GM12878 (cell line): ENCODE results near the gene TSPEAR. TPM values are rescaled to one million over a fixed set of nuclear protein-coding genes. Genes with fewer than 3 reads are reported as not detected.

Source experiments
- ATAC-seq: fragments of 200-7000 bp; cut with Tn5 transposase; 3 replicates; pipeline ENCODE4 v1.9.1; 2020; ENCODE audit warnings: mild to moderate bottlenecking, moderate library complexity
- BruUV-seq: library from RNA; stranded (reverse); fragments of 400-500 nt; replicated peaks from 2 replicates; lab custom pipeline; 2021; lab: Mats Ljungman, UMichigan
- CTCF ChIA-PET: fragments of 300-600 bp; sonication (Branson Sonifier 250); formaldehyde crosslinking; extraction: SDS; loops from one replicate; lab custom pipeline; 2021; ENCODE audit warnings: inconsistent platforms; lab: Yijun Ruan, JAX
- POLR2A ChIA-PET: fragments of 350-600 bp; formaldehyde crosslinking; extraction: SDS; loops from one replicate; lab custom pipeline; 2021; ENCODE audit warnings: inconsistent platforms; lab: Charles Lee
- RAD21 ChIA-PET: fragments of 300-600 bp; sonication (Branson Sonifier 250); formaldehyde crosslinking; loops from one replicate; lab custom pipeline; 2023; ENCODE audit warnings: antibody characterized with exemption; ENCODE audit not compliant: unreplicated experiment; lab: Charles Lee
- SMC1A ChIA-PET: fragments of 300-600 bp; sonication (Branson Sonifier 250); formaldehyde crosslinking; loops from one replicate; lab custom pipeline; 2023; ENCODE audit not compliant: unreplicated experiment, uncharacterized antibody; lab: Charles Lee
- DNase-seq: peaks from one replicate; pipeline ENCODE4 v3.0.0-alpha.2; 2011; ENCODE audit warnings: low read depth, low spot score
- FAIRE-seq: peaks from 3 replicates; lab custom pipeline; 2011; peaks lifted over from hg19 to GRCh38; lab: Jason Lieb, UNC
- H2AFZ ChIP-seq: 2 replicates; pipeline ENCODE4 v1.6.0; 2011; ENCODE audit warnings: low read depth, low read length, control low read depth; ENCODE audit not compliant: control insufficient read depth
- H3K27ac ChIP-seq: 2 replicates; pipeline ENCODE4 v1.5.1; 2011; ENCODE audit warnings: control low read depth; ENCODE audit not compliant: control insufficient read depth, insufficient read depth
- H3K27me3 ChIP-seq, 2 experiments: replicated peaks in 1 of 2; 2 replicates each; pipeline versions ENCODE4 v1.6.0 to v1.6.1; 2011; ENCODE audit warnings: low read length in 1 of 2; ENCODE audit not compliant: control insufficient read depth in 2 of 2, insufficient read depth in 2 of 2
- H3K36me3 ChIP-seq, 2 experiments: 2 replicates each; pipeline ENCODE4 v1.5.1; 2011; ENCODE audit warnings: low read length in 1 of 2; ENCODE audit not compliant: control insufficient read depth in 2 of 2, insufficient read depth in 2 of 2
- H3K4me1 ChIP-seq: 2 replicates; pipeline ENCODE4 v1.6.1; 2011; ENCODE audit warnings: mild to moderate bottlenecking, low read length, moderate library complexity, mixed read lengths; ENCODE audit not compliant: control insufficient read depth, insufficient read depth
- H3K4me2 ChIP-seq: 2 replicates; pipeline ENCODE4 v1.6.0; 2011; ENCODE audit warnings: control low read depth; ENCODE audit not compliant: control insufficient read depth, insufficient read depth
- H3K4me3 ChIP-seq: fragments of 200-600 bp; sonication (generic); 2 replicates; pipeline ENCODE4 v1.5.1; 2016
- H3K79me2 ChIP-seq: 2 replicates; pipeline ENCODE4 v1.6.0; 2011; ENCODE audit warnings: low read length; ENCODE audit not compliant: control insufficient read depth, insufficient read depth
- H3K9ac ChIP-seq: 2 replicates; pipeline ENCODE4 v1.8.0; 2011; ENCODE audit warnings: low read length, control low read depth, mixed read lengths; ENCODE audit not compliant: control insufficient read depth, insufficient read depth
- H3K9me3 ChIP-seq: replicated peaks from 3 replicates; pipeline ENCODE4 v1.5.1; 2011; ENCODE audit warnings: mild to moderate bottlenecking, low read length; ENCODE audit not compliant: control insufficient read depth, insufficient read depth
- H4K20me1 ChIP-seq: 2 replicates; pipeline ENCODE4 v1.6.0; 2011; ENCODE audit not compliant: control insufficient read depth, insufficient read depth
- CBX5 ChIP-seq: sonication (generic); IDR thresholded peaks from 2 replicates; pipeline ENCODE4 v1.6.1; 2016; ENCODE audit warnings: low read depth, moderate library complexity, mild to moderate bottlenecking, inconsistent platforms
- CHD4 ChIP-seq: fragments of 200-600 bp; sonication (generic); IDR thresholded peaks from 2 replicates; pipeline ENCODE4 v1.6.1; 2016; ENCODE audit warnings: mild to moderate bottlenecking
- EP300 ChIP-seq, 2 experiments: fragments of 150-350 bp in 1 of 2; IDR thresholded peaks; 2 replicates each; pipeline ENCODE4 v1.6.1; 2011 to 2012; ENCODE audit warnings: low read depth in 2 of 2, low read length in 2 of 2, borderline replicate concordance in 1 of 2, improper control_type of control experiment in 1 of 2, inconsistent platforms in 1 of 2; ENCODE audit not compliant: control insufficient read depth in 1 of 2
- RBBP5 ChIP-seq: fragments of 200-600 bp; sonication (generic); conservative IDR thresholded peaks from 2 replicates; pipeline ENCODE4 v1.6.1; 2016
- RELA ChIP-seq: fragments of 450-650 bp; IDR thresholded peaks from 2 replicates; pipeline ENCODE4 v1.8.0; 2014; ENCODE audit warnings: borderline replicate concordance; ENCODE audit not compliant: partially characterized antibody
- SMC3 ChIP-seq: IDR thresholded peaks from 2 replicates; pipeline ENCODE4 v1.6.1; 2011; ENCODE audit warnings: low read length, improper control_type of control experiment, borderline replicate concordance
- SPI1 ChIP-seq: IDR thresholded peaks from 2 replicates; pipeline ENCODE4 v1.6.1; 2011; ENCODE audit warnings: low read depth, mild to moderate bottlenecking, low read length, moderate library complexity, borderline replicate concordance; ENCODE audit not compliant: insufficient read depth
- SUZ12 ChIP-seq: fragments of 200-600 bp; sonication (generic); IDR thresholded peaks from one replicate; pipeline ENCODE4 v1.6.1; 2018; ENCODE audit warnings: antibody characterized with exemption, mild to moderate bottlenecking; ENCODE audit not compliant: unreplicated experiment
- TCF3 ChIP-seq: IDR thresholded peaks from 2 replicates; pipeline ENCODE4 v1.6.1; 2012; ENCODE audit warnings: low read depth, mild to moderate bottlenecking, low read length, borderline replicate concordance; ENCODE audit not compliant: insufficient read depth
- WGBS: methylation state at CpG from one replicate; pipeline ENCODE4 v1.1.6; 2016; ENCODE audit warnings: low lambda C conversion rate; ENCODE audit not compliant: insufficient replicate concordance, insufficient coverage; ENCODE audit errors: missing lambda C conversion rate; 5-methylcytosine and 5-hydroxymethylcytosine counted together
- in situ Hi-C: fragments of 300-500 bp; cut with MboI; formaldehyde crosslinking; loops from 9 replicates; pipeline ENCODE4 v1.14.3; 2018; ENCODE audit warnings: mixed read lengths
- intact Hi-C: fragments of 100-400 bp; cut with micrococcal nuclease; formaldehyde crosslinking; loops from one replicate; pipeline ENCODE4 v1.14.2; 2022; ENCODE audit not compliant: unreplicated experiment
- polyA plus RNA-seq, 11 experiments: library from polyadenylated mRNA; depleted of rRNA in 4 of 11; unstranded in 6 of 11; stranded (reverse) in 5 of 11; fragments of >200 nt; fragmentation: Nextera tagmentation in 4 of 11; fragmentation: Illumina TruSeq in 1 of 11; extraction: Ambion mirVana in 4 of 11; extraction: Trizol in 1 of 11; gene quantifications; 1 replicate in 1 of 11; 2 replicates in 10 of 11; pipeline versions ENCODE4 v1.2.1 to v1.2.3, GENCODE V29; 2011 to 2016; ENCODE audit warnings: inconsistent platforms in 2 of 11, missing spikeins in 2 of 11, low read depth in 1 of 11
- total RNA-seq, 4 experiments: library from RNA; depleted of rRNA in 3 of 4; stranded (reverse); fragments of >200 nt in 3 of 4; fragmentation: Illumina TruSeq in 1 of 4; extraction: Trizol in 1 of 4; gene quantifications; 2 replicates each; pipeline versions ENCODE4 v1.2.1 to v1.2.3, GENCODE V29; 2013 to 2021
- TF ChIP-seq, protein P1 (sequence below): IDR thresholded peaks from 2 replicates; pipeline ENCODE4 v1.6.1; 2011; ENCODE audit warnings: low read depth, low read length, improper control_type of control experiment, borderline replicate concordance
- TF ChIP-seq, protein P2 (sequence below): IDR thresholded peaks from 2 replicates; pipeline ENCODE4 v1.6.1; 2012; ENCODE audit warnings: mild to moderate bottlenecking, low read depth, low read length

Gene TSPEAR
- total and polyA plus RNA-seq, 10 of the 15 experiments (the other 5 are each of a cell fraction or from before 2014, with no cell fraction given) = not detected

DNA sequence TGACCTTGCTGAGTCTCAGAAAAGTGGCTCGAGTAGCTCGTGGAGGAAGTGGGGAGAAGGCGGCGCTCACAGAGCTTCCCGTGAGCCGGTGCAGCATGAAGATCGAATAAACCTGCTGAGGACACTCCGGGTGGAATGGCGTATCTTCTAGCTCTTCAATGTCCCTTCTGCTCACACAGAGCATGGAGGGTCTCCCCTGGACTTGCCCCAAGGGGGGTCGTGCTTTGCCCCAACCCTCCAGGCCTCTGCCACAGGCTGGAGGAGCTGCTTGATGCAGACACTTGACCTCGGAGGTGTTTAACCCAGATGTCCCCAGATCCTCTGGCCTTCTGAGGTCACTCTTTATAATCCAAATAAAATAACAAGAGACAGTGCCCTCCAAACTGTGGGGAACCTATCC, 16.6 kb downstream of the TSPEAR start (continued):
- TF ChIP-seq SUZ12 = no peak
- no peak for TF ChIP-seq CHD4
- TF ChIP-seq RELA = no peak

DNA sequence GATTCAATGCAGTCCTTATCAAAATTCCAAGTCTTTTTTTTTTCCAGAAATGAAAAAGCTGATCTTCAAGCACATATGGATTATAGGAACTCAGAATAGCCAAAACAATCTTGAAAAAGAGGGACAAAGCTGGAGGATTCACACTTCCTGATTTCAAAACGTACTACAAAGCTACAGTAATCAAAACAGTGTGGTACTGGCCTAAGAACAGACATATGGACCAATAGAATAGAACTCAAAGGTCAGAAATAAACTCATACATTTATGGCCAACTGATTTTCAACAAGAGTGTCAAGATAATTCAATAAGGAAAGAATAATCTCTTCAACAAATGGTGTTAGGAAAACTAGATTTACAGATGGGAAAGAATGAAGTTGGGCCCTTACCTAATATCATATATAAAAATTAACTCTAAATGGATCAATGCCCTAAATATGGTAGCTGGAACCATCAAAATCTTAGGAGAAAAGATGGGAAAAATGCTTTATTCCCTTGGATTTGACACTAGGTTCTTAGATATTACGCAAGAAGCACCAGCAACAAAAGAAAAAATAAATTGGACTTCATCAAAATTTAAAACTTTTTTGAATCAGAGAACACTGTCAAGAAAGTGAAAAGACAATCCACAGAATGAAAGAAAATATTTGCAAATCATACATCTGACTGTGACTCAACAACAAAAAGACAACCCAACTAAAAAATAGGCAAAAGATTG, 18.4 kb downstream of the TSPEAR start:
- no peak for DNase-seq

DNA sequence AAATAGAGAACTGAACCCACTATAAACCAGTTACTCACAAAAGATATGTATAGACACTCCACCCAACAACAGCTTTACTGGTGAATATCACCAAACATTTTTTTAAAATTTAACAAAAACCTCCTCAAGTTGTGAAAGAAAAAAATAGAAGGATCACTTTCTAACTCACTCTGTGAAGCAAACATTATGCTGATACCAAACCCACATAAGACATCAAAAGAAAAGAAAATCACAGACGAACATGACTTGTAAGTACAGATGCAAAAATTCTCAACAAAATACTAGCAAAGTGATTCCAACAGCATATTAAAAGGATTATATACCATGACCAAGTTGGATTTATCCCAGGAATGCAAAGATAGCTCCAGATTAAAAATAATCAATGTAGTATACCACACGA, 19.7 kb downstream of the TSPEAR start:
- BruUV-seq = no TSS peak
- H3K4me1 ChIP-seq = no peaks in the 10 kb centered on the region; the same call in 1 of the 2 replicates
- DNase-seq (no peak), FAIRE-seq (no peak), ATAC-seq (no peak)
- no peaks in the 10 kb centered on the region for H3K27me3 ChIP-seq
- POLR2A ChIA-PET = no interaction called here
- no peaks in the 10 kb centered on the region for H3K79me2 ChIP-seq
- H3K4me3 ChIP-seq = no peak overlapping the region
- 3% methylated on average over 2 of the region's 2 CpGs for WGBS
- H3K36me3 ChIP-seq = no peaks in the 10 kb centered on the region
- no peaks in the 10 kb centered on the region for H4K20me1 ChIP-seq
- RAD21 ChIA-PET = no interaction called here
- in situ Hi-C loops (no loop called here), intact Hi-C loops (no loop called here)
- H3K9me3 ChIP-seq = peaks cover 1% of the 10 kb centered on the region; the same call in 2 of the 3 replicates
- CTCF ChIA-PET = interaction anchor here (2.1 kb wide), 1 partner anchor 51 kb away, joined by 6 read pairs; no protein-coding TSS in a partner anchor
- SMC1A ChIA-PET = no interaction called here
- no peak overlapping the region for H3K9ac ChIP-seq
- no peak overlapping the region for H3K4me2 ChIP-seq
- H2AFZ ChIP-seq = no peak overlapping the region
- no peak overlapping the region for H3K27ac ChIP-seq
- TF ChIP-seq TCF3 (no peak), EP300 (IDR thresholded peaks at IDR 0.05; ENCODE audit: borderline replicate concordance in 1 of 2, control insufficient read depth in 1 of 2, low read depth in 2 of 2, low read length in 2 of 2) (no peak), CBX5 (no peak), RBBP5 (no peak)
- TF ChIP-seq, protein P1, sequence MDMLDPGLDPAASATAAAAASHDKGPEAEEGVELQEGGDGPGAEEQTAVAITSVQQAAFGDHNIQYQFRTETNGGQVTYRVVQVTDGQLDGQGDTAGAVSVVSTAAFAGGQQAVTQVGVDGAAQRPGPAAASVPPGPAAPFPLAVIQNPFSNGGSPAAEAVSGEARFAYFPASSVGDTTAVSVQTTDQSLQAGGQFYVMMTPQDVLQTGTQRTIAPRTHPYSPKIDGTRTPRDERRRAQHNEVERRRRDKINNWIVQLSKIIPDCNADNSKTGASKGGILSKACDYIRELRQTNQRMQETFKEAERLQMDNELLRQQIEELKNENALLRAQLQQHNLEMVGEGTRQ = no peak
- TF ChIP-seq, protein P2, sequence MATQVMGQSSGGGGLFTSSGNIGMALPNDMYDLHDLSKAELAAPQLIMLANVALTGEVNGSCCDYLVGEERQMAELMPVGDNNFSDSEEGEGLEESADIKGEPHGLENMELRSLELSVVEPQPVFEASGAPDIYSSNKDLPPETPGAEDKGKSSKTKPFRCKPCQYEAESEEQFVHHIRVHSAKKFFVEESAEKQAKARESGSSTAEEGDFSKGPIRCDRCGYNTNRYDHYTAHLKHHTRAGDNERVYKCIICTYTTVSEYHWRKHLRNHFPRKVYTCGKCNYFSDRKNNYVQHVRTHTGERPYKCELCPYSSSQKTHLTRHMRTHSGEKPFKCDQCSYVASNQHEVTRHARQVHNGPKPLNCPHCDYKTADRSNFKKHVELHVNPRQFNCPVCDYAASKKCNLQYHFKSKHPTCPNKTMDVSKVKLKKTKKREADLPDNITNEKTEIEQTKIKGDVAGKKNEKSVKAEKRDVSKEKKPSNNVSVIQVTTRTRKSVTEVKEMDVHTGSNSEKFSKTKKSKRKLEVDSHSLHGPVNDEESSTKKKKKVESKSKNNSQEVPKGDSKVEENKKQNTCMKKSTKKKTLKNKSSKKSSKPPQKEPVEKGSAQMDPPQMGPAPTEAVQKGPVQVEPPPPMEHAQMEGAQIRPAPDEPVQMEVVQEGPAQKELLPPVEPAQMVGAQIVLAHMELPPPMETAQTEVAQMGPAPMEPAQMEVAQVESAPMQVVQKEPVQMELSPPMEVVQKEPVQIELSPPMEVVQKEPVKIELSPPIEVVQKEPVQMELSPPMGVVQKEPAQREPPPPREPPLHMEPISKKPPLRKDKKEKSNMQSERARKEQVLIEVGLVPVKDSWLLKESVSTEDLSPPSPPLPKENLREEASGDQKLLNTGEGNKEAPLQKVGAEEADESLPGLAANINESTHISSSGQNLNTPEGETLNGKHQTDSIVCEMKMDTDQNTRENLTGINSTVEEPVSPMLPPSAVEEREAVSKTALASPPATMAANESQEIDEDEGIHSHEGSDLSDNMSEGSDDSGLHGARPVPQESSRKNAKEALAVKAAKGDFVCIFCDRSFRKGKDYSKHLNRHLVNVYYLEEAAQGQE = no peak

More for the DNA sequence above, 18.4 kb downstream of the TSPEAR start:
- ATAC-seq (no peak), FAIRE-seq (no peak)
- H3K4me3 ChIP-seq = no peak overlapping the region
- H3K36me3 ChIP-seq = no peaks in the 10 kb centered on the region
- H3K4me2 ChIP-seq = no peak overlapping the region
- H4K20me1 ChIP-seq = no peaks in the 10 kb centered on the region
- no TSS peak for BruUV-seq
- in situ Hi-C loops (no loop called here), intact Hi-C loops (no loop called here)
- TF ChIP-seq SPI1 (no peak), SMC3 (no peak)
- no peaks in the 10 kb centered on the region for H3K79me2 ChIP-seq
- ChIA-PET CTCF (no interaction called here), POLR2A (no interaction called here), RAD21 (no interaction called here), SMC1A (no interaction called here)
- H3K4me1 ChIP-seq = no peaks in the 10 kb centered on the region
- WGBS = 18% methylated on average over 2 of the region's 2 CpGs
- H3K9me3 ChIP-seq = peaks cover 1% of the 10 kb centered on the region; the same call in 2 of the 3 replicates
- H3K27me3 ChIP-seq = 0 out of 4 replicates have a peak, but pooled peaks cover 0 to 3% of the 10 kb centered on the region in 2 experiments
- no peak overlapping the region for H2AFZ ChIP-seq
- no peak overlapping the region for H3K27ac ChIP-seq
- no peak overlapping the region for H3K9ac ChIP-seq
